ENCODE data around the gene ZFYVE28.
A peak's percentile ranks its signal among the peaks of the same experiment; 100 is the strongest.

The ZFYVE28 gene

GRCh38 chr4:2423066-2423465 lies 4.6 kb upstream of the ZFYVE28 start:
- Histone ChIP-seq H3K36me3 (no peaks in the 10 kb centered on the region), H3K4me1 (ENCODE audit: control insufficient read depth in 1 of 2, insufficient read depth in 1 of 2, low read depth in 1 of 2, low read length in 1 of 2) (peaks cover 9 to 11% of the 10 kb centered on the region in 2 experiments), H3K9me3 (no peaks in the 10 kb centered on the region), H3K27ac (no peak overlapping the region), H3K27me3 (peaks cover 49% of the 10 kb centered on the region), H3K4me3 (ENCODE audit: low read depth in 1 of 2, low read length in 1 of 2) (no peak overlapping the region)
- TF ChIP-seq CTCF (IDR thresholded peaks at IDR 0.05) = no peak

DNA sequence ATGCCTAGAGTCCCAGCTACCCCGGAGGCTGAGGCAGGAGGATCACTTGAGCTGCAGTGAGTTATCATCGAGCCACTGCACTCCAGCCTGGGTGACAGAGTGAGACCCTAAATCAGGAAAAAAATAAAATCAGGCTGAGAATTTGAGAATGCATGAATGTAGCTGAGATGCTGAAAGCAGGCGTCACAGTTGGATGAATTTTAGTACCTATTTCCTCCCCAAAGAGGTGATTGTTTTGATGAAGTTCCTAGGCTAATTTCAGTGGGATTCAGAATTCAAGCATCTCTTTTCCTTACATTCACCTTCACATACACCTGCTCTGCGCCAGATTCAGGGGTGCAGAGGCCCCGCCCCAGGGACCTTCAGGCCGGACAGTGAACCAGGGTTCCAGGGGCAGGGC lies 3.5 kb upstream of the ZFYVE28 start:
- Histone ChIP-seq H3K9me3 (no peaks in the 10 kb centered on the region), H3K4me1 (ENCODE audit: control insufficient read depth in 1 of 2, insufficient read depth in 1 of 2, low read depth in 1 of 2, low read length in 1 of 2) (peaks cover 19% of the 10 kb centered on the region in 2 experiments), H3K27ac (no peak overlapping the region), H3K27me3 (peaks cover 60% of the 10 kb centered on the region), H3K4me3 (ENCODE audit: low read depth in 1 of 2, low read length in 1 of 2) (no peak overlapping the region), H3K36me3 (no peaks in the 10 kb centered on the region)
- TF ChIP-seq CTCF (IDR thresholded peaks at IDR 0.05) = no peak

GRCh38 chr4:2419814-2420213 lies 1.4 kb upstream of the ZFYVE28 start:
- H3K4me3 ChIP-seq (ENCODE audit: low read depth in 1 of 2, low read length in 1 of 2) = no peak overlapping the region
- peaks cover 23 to 27% of the 10 kb centered on the region in 2 experiments for H3K4me1 ChIP-seq (ENCODE audit: control insufficient read depth in 1 of 2, insufficient read depth in 1 of 2, low read depth in 1 of 2, low read length in 1 of 2)
- no peaks in the 10 kb centered on the region for H3K9me3 ChIP-seq
- TF ChIP-seq CTCF (IDR thresholded peaks at IDR 0.05) = no peak
- no peaks in the 10 kb centered on the region for H3K36me3 ChIP-seq
- no peak overlapping the region for H3K27ac ChIP-seq
- peaks cover 82% of the 10 kb centered on the region for H3K27me3 ChIP-seq

DNA sequence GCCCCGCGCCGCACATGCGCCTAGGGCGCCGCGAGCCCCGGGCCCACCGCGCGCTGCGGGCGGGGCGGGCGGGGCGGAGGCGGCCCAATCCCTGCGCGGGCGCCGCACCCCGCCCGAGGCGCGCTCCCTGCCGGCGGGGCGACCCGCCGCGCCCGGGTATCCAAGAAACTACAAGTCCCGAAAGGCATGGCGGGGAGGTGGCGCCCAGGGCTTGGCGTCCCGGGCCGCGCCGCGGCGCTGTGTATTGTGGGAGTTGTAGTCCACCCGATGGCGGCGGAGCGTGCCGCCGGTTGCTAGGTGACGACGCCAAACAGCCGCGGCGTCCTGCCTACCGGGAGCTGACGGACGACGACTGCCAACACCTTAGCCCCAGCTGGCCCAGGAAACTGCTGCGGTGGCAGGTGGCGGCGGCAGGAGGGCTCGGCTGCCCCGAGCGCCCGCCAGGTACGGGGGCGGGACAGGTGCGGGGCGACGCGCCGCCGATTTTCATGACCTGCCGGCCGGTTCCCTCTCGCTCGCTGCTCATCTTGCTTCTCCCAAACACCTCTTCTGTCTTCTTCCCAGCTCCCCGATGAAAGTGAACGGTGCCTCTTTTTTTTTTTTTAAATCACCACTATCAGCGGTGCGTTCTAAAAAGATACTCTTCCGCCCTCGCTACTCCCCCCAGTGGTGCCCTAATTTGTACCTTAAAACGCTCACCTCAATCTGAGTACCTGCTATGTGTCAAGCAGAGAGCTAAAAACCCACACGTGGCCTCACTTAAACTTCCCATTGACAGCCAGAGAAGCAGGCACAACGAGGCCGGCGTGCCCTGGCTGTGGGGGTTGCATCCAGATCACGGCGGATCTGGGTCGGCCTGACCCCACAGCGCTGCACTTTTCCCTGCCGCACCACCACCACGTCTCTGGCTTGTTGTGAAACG lies 466 bp upstream of the ZFYVE28 start, which contains the start of gene CFAP99:
Gene CFAP99, plus strand, starts transcription at position 306 of the 922 bp plus-strand sequence.
- H3K27ac ChIP-seq = peak within 1 kb of the TSS; percentile 18
- no peak for TF ChIP-seq CTCF (IDR thresholded peaks at IDR 0.05)

GRCh38 chr4:2417226-2417764 lies 1.1 kb downstream of the ZFYVE28 start:
- no peaks in the 10 kb centered on the region for H3K9me3 ChIP-seq
- no peak overlapping the region for H3K27ac ChIP-seq
- no peaks in the 10 kb centered on the region for H3K36me3 ChIP-seq
- peaks cover 36 to 41% of the 10 kb centered on the region in 2 experiments for H3K4me1 ChIP-seq (ENCODE audit: control insufficient read depth in 1 of 2, insufficient read depth in 1 of 2, low read depth in 1 of 2, low read length in 1 of 2)
- TF ChIP-seq CTCF (IDR thresholded peaks at IDR 0.05) = no peak
- peak overlapping the region; percentile 77 to 97 for H3K4me3 ChIP-seq (ENCODE audit: low read depth in 1 of 2, low read length in 1 of 2)
- peaks cover 98% of the 10 kb centered on the region for H3K27me3 ChIP-seq

More for the DNA sequence above, 466 bp upstream of the ZFYVE28 start, which contains the start of gene CFAP99:
- H3K9me3 ChIP-seq = no peaks in the 10 kb centered on the region
- H3K36me3 ChIP-seq = no peaks in the 10 kb centered on the region
- peak within 1 kb of the TSS; percentile 77 to 97 for H3K4me3 ChIP-seq (ENCODE audit: low read depth in 1 of 2, low read length in 1 of 2)
- H3K27me3 ChIP-seq = peaks cover 91% of the 10 kb centered on the region
- H3K4me1 ChIP-seq (ENCODE audit: control insufficient read depth in 1 of 2, insufficient read depth in 1 of 2, low read depth in 1 of 2, low read length in 1 of 2) = peaks cover 23 to 27% of the 10 kb centered on the region in 2 experiments

Data from neutrophil (primary cell).